HL-60 (cell line): ENCODE results near the gene TSPAN18.

ENCODE experiments used
- DNase-seq, 2 experiments: peaks; one replicate each; pipeline ENCODE4 v3.0.0-alpha.2; 2010 to 2020; ENCODE audit warnings: low read depth in 1 of 2, low spot score in 1 of 2
- H3K27ac ChIP-seq: fragments of 250-450 bp; sonication (Bioruptor Pico); replicated peaks from 2 replicates; pipeline ENCODE4 v1.5.1; 2020; ENCODE audit warnings: mild to moderate bottlenecking, moderate library complexity
- H3K27me3 ChIP-seq: fragments of 250-450 bp; sonication (Bioruptor Pico); 2 replicates; pipeline ENCODE4 v1.5.1; 2021; ENCODE audit warnings: mild to moderate bottlenecking, moderate library complexity; ENCODE audit not compliant: insufficient read depth, poor library complexity, severe bottlenecking
- H3K4me3 ChIP-seq: replicated peaks from 2 replicates; pipeline ENCODE4 v1.5.1; 2011; ENCODE audit warnings: mild to moderate bottlenecking, control low read depth, low read length; ENCODE audit not compliant: insufficient read depth
- GABPA ChIP-seq: IDR thresholded peaks from 2 replicates; pipeline ENCODE4 v1.6.1; 2012; ENCODE audit warnings: low read depth
- POLR2AphosphoS5 ChIP-seq: IDR thresholded peaks from 2 replicates; pipeline ENCODE4 v1.6.1; 2012; ENCODE audit warnings: low read depth
- SPI1 ChIP-seq: IDR thresholded peaks from 2 replicates; pipeline ENCODE4 v1.6.1; 2012; ENCODE audit warnings: low read depth, mild to moderate bottlenecking, borderline replicate concordance
- TF ChIP-seq, protein P1 (sequence below): IDR thresholded peaks from one replicate; pipeline ENCODE4 v1.5.1; 2011; ENCODE audit warnings: low read length, control low read depth, inconsistent platforms; ENCODE audit not compliant: insufficient read depth
- TF ChIP-seq, protein P2 (sequence below): IDR thresholded peaks from 2 replicates; pipeline ENCODE4 v1.6.1; 2012; ENCODE audit warnings: low read depth; ENCODE audit not compliant: insufficient replicate concordance

The TSPAN18 gene

GRCh38 chr11:44865866-44866272, 139.1 kb downstream of the TSPAN18 start:
- DNase-seq: no peak
- Histone ChIP-seq H3K4me3 (no peak overlapping the region), H3K27ac (no peak overlapping the region), H3K27me3 (peaks cover 15% of the 10 kb centered on the region)
- TF ChIP-seq SPI1: no peak
- TF ChIP-seq, protein P1, sequence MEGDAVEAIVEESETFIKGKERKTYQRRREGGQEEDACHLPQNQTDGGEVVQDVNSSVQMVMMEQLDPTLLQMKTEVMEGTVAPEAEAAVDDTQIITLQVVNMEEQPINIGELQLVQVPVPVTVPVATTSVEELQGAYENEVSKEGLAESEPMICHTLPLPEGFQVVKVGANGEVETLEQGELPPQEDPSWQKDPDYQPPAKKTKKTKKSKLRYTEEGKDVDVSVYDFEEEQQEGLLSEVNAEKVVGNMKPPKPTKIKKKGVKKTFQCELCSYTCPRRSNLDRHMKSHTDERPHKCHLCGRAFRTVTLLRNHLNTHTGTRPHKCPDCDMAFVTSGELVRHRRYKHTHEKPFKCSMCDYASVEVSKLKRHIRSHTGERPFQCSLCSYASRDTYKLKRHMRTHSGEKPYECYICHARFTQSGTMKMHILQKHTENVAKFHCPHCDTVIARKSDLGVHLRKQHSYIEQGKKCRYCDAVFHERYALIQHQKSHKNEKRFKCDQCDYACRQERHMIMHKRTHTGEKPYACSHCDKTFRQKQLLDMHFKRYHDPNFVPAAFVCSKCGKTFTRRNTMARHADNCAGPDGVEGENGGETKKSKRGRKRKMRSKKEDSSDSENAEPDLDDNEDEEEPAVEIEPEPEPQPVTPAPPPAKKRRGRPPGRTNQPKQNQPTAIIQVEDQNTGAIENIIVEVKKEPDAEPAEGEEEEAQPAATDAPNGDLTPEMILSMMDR: no peak
- TF ChIP-seq, protein P2, sequence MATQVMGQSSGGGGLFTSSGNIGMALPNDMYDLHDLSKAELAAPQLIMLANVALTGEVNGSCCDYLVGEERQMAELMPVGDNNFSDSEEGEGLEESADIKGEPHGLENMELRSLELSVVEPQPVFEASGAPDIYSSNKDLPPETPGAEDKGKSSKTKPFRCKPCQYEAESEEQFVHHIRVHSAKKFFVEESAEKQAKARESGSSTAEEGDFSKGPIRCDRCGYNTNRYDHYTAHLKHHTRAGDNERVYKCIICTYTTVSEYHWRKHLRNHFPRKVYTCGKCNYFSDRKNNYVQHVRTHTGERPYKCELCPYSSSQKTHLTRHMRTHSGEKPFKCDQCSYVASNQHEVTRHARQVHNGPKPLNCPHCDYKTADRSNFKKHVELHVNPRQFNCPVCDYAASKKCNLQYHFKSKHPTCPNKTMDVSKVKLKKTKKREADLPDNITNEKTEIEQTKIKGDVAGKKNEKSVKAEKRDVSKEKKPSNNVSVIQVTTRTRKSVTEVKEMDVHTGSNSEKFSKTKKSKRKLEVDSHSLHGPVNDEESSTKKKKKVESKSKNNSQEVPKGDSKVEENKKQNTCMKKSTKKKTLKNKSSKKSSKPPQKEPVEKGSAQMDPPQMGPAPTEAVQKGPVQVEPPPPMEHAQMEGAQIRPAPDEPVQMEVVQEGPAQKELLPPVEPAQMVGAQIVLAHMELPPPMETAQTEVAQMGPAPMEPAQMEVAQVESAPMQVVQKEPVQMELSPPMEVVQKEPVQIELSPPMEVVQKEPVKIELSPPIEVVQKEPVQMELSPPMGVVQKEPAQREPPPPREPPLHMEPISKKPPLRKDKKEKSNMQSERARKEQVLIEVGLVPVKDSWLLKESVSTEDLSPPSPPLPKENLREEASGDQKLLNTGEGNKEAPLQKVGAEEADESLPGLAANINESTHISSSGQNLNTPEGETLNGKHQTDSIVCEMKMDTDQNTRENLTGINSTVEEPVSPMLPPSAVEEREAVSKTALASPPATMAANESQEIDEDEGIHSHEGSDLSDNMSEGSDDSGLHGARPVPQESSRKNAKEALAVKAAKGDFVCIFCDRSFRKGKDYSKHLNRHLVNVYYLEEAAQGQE: no peak
- TF ChIP-seq POLR2AphosphoS5: no peak
- TF ChIP-seq GABPA: no peak

GRCh38 chr11:44866286-44866685, 139.5 kb downstream of the TSPAN18 start:
- no peak for DNase-seq
- H3K27ac ChIP-seq: no peak overlapping the region
- TF ChIP-seq, protein P2: no peak
- peaks cover 13% of the 10 kb centered on the region for H3K27me3 ChIP-seq
- H3K4me3 ChIP-seq: no peak overlapping the region

GRCh38 chr11:44868021-44868420, 141.3 kb downstream of the TSPAN18 start:
- no peak for DNase-seq
- no peak overlapping the region for H3K4me3 ChIP-seq
- TF ChIP-seq SPI1 (no peak), POLR2AphosphoS5 (no peak), GABPA (no peak)
- TF ChIP-seq, protein P2: no peak
- TF ChIP-seq, protein P1: no peak
- H3K27ac ChIP-seq: no peak overlapping the region
- H3K27me3 ChIP-seq: peaks cover 10% of the 10 kb centered on the region
